ENCODE results near the gene PCDHA1.

DNA sequence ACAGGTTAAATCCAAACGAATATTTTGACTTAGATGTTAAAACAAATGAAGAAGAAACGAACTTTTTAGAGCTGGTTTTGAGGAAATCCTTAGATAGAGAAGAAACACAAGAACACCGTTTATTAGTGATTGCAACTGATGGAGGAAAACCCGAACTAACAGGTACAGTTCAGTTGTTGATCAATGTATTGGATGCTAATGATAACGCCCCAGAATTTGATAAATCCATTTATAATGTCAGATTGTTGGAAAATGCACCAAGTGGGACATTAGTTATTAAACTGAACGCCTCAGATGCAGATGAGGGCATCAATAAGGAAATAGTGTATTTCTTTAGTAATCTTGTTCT lies 36.3 kb downstream of the PCDHA1 start:
- TF ChIP-seq, protein P1, sequence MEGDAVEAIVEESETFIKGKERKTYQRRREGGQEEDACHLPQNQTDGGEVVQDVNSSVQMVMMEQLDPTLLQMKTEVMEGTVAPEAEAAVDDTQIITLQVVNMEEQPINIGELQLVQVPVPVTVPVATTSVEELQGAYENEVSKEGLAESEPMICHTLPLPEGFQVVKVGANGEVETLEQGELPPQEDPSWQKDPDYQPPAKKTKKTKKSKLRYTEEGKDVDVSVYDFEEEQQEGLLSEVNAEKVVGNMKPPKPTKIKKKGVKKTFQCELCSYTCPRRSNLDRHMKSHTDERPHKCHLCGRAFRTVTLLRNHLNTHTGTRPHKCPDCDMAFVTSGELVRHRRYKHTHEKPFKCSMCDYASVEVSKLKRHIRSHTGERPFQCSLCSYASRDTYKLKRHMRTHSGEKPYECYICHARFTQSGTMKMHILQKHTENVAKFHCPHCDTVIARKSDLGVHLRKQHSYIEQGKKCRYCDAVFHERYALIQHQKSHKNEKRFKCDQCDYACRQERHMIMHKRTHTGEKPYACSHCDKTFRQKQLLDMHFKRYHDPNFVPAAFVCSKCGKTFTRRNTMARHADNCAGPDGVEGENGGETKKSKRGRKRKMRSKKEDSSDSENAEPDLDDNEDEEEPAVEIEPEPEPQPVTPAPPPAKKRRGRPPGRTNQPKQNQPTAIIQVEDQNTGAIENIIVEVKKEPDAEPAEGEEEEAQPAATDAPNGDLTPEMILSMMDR (IDR thresholded peaks at IDR 0.05): no peak
- TF ChIP-seq EP300 (IDR thresholded peaks at IDR 0.05) (no peak), POLR2A (IDR thresholded peaks at IDR 0.05; ENCODE audit: low read depth) (no peak)
